ENCODE data around the gene GORASP2. TPM values are rescaled to one million over a fixed set of nuclear protein-coding genes. Genes with fewer than 3 reads are reported as not detected.

GORASP2 gene
- polyA plus RNA-seq, 1 donor = 61.0 TPM

- DNase-seq (ENCODE audit: low read depth) = no peak
Measured at GRCh38 chr2:170966648-170967396, 37.8 kb downstream of the GORASP2 start.

- no peak for DNase-seq (ENCODE audit: low read depth)
Measured at GRCh38 chr2:170967553-170967952, 38.5 kb downstream of the GORASP2 start.

- no peak for DNase-seq (ENCODE audit: low read depth)
Measured at GRCh38 chr2:170968205-170969003, 39.4 kb downstream of the GORASP2 start.

GRCh38 chr2:170969030-170969429 is 40.0 kb downstream of the GORASP2 start:
- DNase-seq (ENCODE audit: low read depth) = no peak

GRCh38 chr2:170969872-170970496 is 40.9 kb downstream of the GORASP2 start:
- DNase-seq (ENCODE audit: low read depth) = no peak

- no peak for DNase-seq (ENCODE audit: low read depth)
Measured at GRCh38 chr2:170971071-170971470, 42.0 kb downstream of the GORASP2 start.

- no peak for DNase-seq (ENCODE audit: low read depth)
Measured at GRCh38 chr2:170972296-170973224, 43.5 kb downstream of the GORASP2 start.

GRCh38 chr2:170973225-170973491 is 44.1 kb downstream of the GORASP2 start:
- DNase-seq (ENCODE audit: low read depth) = no peak

GRCh38 chr2:170973492-170974303 is 44.6 kb downstream of the GORASP2 start:
- peak; percentile 50 for DNase-seq (ENCODE audit: low read depth)

- no peak for DNase-seq (ENCODE audit: low read depth)
Measured at GRCh38 chr2:170974304-170974993, 45.4 kb downstream of the GORASP2 start.

- DNase-seq (ENCODE audit: low read depth) = no peak
Measured at GRCh38 chr2:170975127-170975942, 46.3 kb downstream of the GORASP2 start.

GRCh38 chr2:170975943-170976270 is 46.9 kb downstream of the GORASP2 start:
- DNase-seq (ENCODE audit: low read depth) = no peak

- no peak for DNase-seq (ENCODE audit: low read depth)
Measured at GRCh38 chr2:170984079-170984478, 55.0 kb downstream of the GORASP2 start.

GRCh38 chr2:170985407-170985806 is 56.4 kb downstream of the GORASP2 start:
- DNase-seq (ENCODE audit: low read depth) = no peak

GRCh38 chr2:170986566-170987258 is 57.7 kb downstream of the GORASP2 start:
- DNase-seq (ENCODE audit: low read depth) = no peak

- no peak for DNase-seq (ENCODE audit: low read depth)
Measured at GRCh38 chr2:170991398-170992182, 62.5 kb downstream of the GORASP2 start.

GRCh38 chr2:170996316-170996715 is 67.3 kb downstream of the GORASP2 start:
- no peak for DNase-seq (ENCODE audit: low read depth)

All from forelimb muscle (tissue), 1 donor.